H9 (cell line): ENCODE measurements around the gene CUL2. TPM values are rescaled to one million over a fixed set of nuclear protein-coding genes. Genes with fewer than 3 reads are reported as not detected.

Source experiments
- DNase-seq: peaks from one replicate; pipeline ENCODE4 v3.0.0-alpha.2; 2017
- H2AFZ ChIP-seq: one replicate; pipeline ENCODE4 v1.6.1; 2013; ENCODE audit warnings: mild to moderate bottlenecking, low read length, control low read depth, moderate library complexity
- H2AK5ac ChIP-seq: 2 replicates; pipeline ENCODE4 v1.6.1; 2013; ENCODE audit warnings: low read length, control low read depth, mixed read lengths; ENCODE audit not compliant: insufficient read length
- H2BK120ac ChIP-seq: one replicate; pipeline ENCODE4 v1.6.1; 2013; ENCODE audit warnings: low read depth, mild to moderate bottlenecking, low read length, control low read depth, inconsistent platforms; ENCODE audit not compliant: poor library complexity, severe bottlenecking
- H2BK12ac ChIP-seq: 2 replicates; pipeline ENCODE4 v1.6.1; 2013; ENCODE audit warnings: low read length, control low read depth, mixed read lengths, low read depth; ENCODE audit not compliant: insufficient read length
- H2BK15ac ChIP-seq: 2 replicates; pipeline ENCODE4 v1.6.1; 2013; ENCODE audit warnings: low read depth, low read length, control low read depth
- H2BK20ac ChIP-seq: one replicate; pipeline ENCODE4 v1.6.1; 2013; ENCODE audit warnings: low read depth, mild to moderate bottlenecking, low read length, control low read depth, inconsistent platforms; ENCODE audit not compliant: poor library complexity, severe bottlenecking
- H2BK5ac ChIP-seq: 2 replicates; pipeline ENCODE4 v1.6.1; 2013; ENCODE audit warnings: low read length, control low read depth, mixed read lengths; ENCODE audit not compliant: insufficient read length
- H3K14ac ChIP-seq: 2 replicates; pipeline ENCODE4 v1.6.1; 2013; ENCODE audit warnings: low read length, control low read depth; ENCODE audit not compliant: insufficient read depth
- H3K18ac ChIP-seq: 2 replicates; pipeline ENCODE4 v1.6.1; 2013; ENCODE audit warnings: low read depth, mild to moderate bottlenecking, mixed read lengths, low read length, control low read depth; ENCODE audit not compliant: insufficient read length
- H3K23ac ChIP-seq: 2 replicates; pipeline ENCODE4 v1.6.1; 2013; ENCODE audit warnings: low read length, control low read depth, mixed read lengths, low read depth; ENCODE audit not compliant: insufficient read length
- H3K23me2 ChIP-seq: 2 replicates; pipeline ENCODE4 v1.6.1; 2013; ENCODE audit warnings: low read depth, mild to moderate bottlenecking, mixed read lengths, low read length, control low read depth; ENCODE audit not compliant: insufficient read length, poor library complexity, severe bottlenecking
- H3K27ac ChIP-seq: 2 replicates; pipeline ENCODE4 v1.5.1; 2013; ENCODE audit warnings: low read length, control low read depth, mixed read lengths, low read depth; ENCODE audit not compliant: insufficient read length
- H3K27me3 ChIP-seq: 2 replicates; pipeline ENCODE4 v1.6.1; 2013; ENCODE audit warnings: low read length, control low read depth, inconsistent platforms; ENCODE audit not compliant: insufficient read depth
- H3K4ac ChIP-seq: 2 replicates; pipeline ENCODE4 v1.6.1; 2013; ENCODE audit warnings: low read depth, mild to moderate bottlenecking, control low read depth, inconsistent platforms, low read length, moderate library complexity
- H3K4me1 ChIP-seq: 2 replicates; pipeline ENCODE4 v1.6.1; 2013; ENCODE audit warnings: low read length, control low read depth, inconsistent platforms; ENCODE audit not compliant: insufficient read depth
- H3K4me2 ChIP-seq: 2 replicates; pipeline ENCODE4 v1.6.1; 2013; ENCODE audit warnings: low read length, control low read depth, mixed read lengths; ENCODE audit not compliant: insufficient read length, insufficient read depth
- H3K56ac ChIP-seq: 2 replicates; pipeline ENCODE4 v1.6.1; 2013; ENCODE audit warnings: low read depth, mild to moderate bottlenecking, mixed read lengths, low read length, control low read depth; ENCODE audit not compliant: insufficient read length
- H3K79me1 ChIP-seq: 2 replicates; pipeline ENCODE4 v1.6.1; 2013; ENCODE audit warnings: low read depth, mild to moderate bottlenecking, moderate library complexity, low read length, control low read depth, inconsistent platforms; ENCODE audit not compliant: insufficient read depth, poor library complexity, severe bottlenecking
- H3K79me2 ChIP-seq: 2 replicates; pipeline ENCODE4 v1.6.1; 2013; ENCODE audit warnings: low read length, control low read depth, inconsistent platforms; ENCODE audit not compliant: insufficient read depth
- H3K9ac ChIP-seq: 2 replicates; pipeline ENCODE4 v1.6.1; 2013; ENCODE audit warnings: low read length, control low read depth, mixed read lengths; ENCODE audit not compliant: insufficient read length; ENCODE audit errors: extremely low read depth
- H3K9me3 ChIP-seq: one replicate; pipeline ENCODE4 v1.6.1; 2013; ENCODE audit warnings: low read depth, low read length, inconsistent platforms; ENCODE audit not compliant: control insufficient read depth
- H3T11ph ChIP-seq: one replicate; pipeline ENCODE4 v1.6.1; 2013; ENCODE audit warnings: mild to moderate bottlenecking, low read length, control low read depth, inconsistent platforms
- H4K20me1 ChIP-seq: one replicate; pipeline ENCODE4 v1.6.1; 2013; ENCODE audit not compliant: control insufficient read depth, insufficient read length, insufficient read depth
- H4K5ac ChIP-seq: 2 replicates; pipeline ENCODE4 v1.6.1; 2013; ENCODE audit warnings: low read depth, mild to moderate bottlenecking, mixed read lengths, low read length, control low read depth; ENCODE audit not compliant: insufficient read length
- H4K8ac ChIP-seq: replicated peaks from 2 replicates; pipeline ENCODE4 v1.6.1; 2013; ENCODE audit warnings: low read length, control low read depth, mixed read lengths, low read depth; ENCODE audit not compliant: insufficient read length
- H4K91ac ChIP-seq: 2 replicates; pipeline ENCODE4 v1.6.1; 2013; ENCODE audit warnings: low read depth, mild to moderate bottlenecking, moderate library complexity, mixed read lengths, low read length, control low read depth; ENCODE audit not compliant: insufficient read length
- H3K27ac Mint-ChIP-seq, 3 experiments: 2 replicates in 2 of 3; 3 replicates in 1 of 3; pipeline ENCODE4 v1.8.0; 2020 to 2021; ENCODE audit warnings: mixed read lengths in 3 of 3, mild to moderate bottlenecking in 1 of 3, moderate library complexity in 1 of 3
- H3K27me3 Mint-ChIP-seq: 2 replicates; pipeline ENCODE4 v1.8.0; 2021; ENCODE audit warnings: low read depth, mild to moderate bottlenecking, moderate library complexity, mixed read lengths
- H3K36me3 Mint-ChIP-seq, 3 experiments: 2 replicates in 2 of 3; 3 replicates in 1 of 3; pipeline ENCODE4 v1.8.0; 2020 to 2021; ENCODE audit warnings: low read depth in 3 of 3, mixed read lengths in 3 of 3; ENCODE audit not compliant: insufficient read depth in 1 of 3
- H3K4me1 Mint-ChIP-seq, 2 experiments: 2 replicates each; pipeline ENCODE4 v1.8.0; 2020; ENCODE audit warnings: mixed read lengths in 2 of 2
- H3K4me3 Mint-ChIP-seq, 2 experiments: 2 replicates in 1 of 2; 3 replicates in 1 of 2; pipeline ENCODE4 v1.8.0; 2020 to 2021; ENCODE audit warnings: mild to moderate bottlenecking in 2 of 2, mixed read lengths in 2 of 2, moderate library complexity in 1 of 2
- H3K9me3 Mint-ChIP-seq, 2 experiments: 2 replicates in 1 of 2; 3 replicates in 1 of 2; pipeline ENCODE4 v1.8.0; 2020; ENCODE audit warnings: mild to moderate bottlenecking in 2 of 2, mixed read lengths in 2 of 2, moderate library complexity in 1 of 2
- WGBS: extraction: QIAGEN DNeasy Blood & Tissue Kit; methylation state at CpG from one replicate; pipeline ENCODE4 v1.1.7; 2013; ENCODE audit warnings: missing lambda C conversion rate, low lambda C conversion rate, mixed read lengths; ENCODE audit not compliant: insufficient read length; ENCODE audit errors: extremely low coverage; 5-methylcytosine and 5-hydroxymethylcytosine counted together
- total RNA-seq: library from RNA; stranded (reverse); gene quantifications from 2 replicates; pipeline ENCODE4 v1.2.1, GENCODE V29; 2021
- TF ChIP-seq, protein P1 (sequence below): fragments of 200-600 bp; sonication (generic); conservative IDR thresholded peaks from 3 replicates; pipeline ENCODE4 v1.8.0; 2021; ENCODE audit warnings: antibody characterized with exemption, mild to moderate bottlenecking

Gene CUL2
- total RNA-seq, 1 experiment from 2014 or later: 43.3 TPM

DNA sequence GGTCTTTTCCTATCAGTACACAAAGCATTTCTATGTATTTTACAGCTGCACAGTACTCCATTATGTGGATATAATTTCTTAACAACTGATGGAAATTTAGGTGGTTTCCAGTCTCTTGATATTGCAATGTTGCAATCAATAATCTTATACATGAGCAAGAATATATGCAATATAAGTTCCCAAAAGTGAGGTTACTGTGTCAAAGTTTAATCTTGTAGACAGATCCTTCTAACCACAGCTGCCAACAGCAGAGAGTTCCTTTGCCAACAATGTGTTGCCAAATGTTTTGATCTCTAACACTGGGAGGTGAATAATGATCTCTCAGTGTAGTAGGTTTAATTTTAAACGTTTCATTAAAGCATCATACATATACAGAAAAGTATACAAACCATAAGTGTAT lies 54.5 kb downstream of the CUL2 start:
- Mint-ChIP-seq H3K36me3 (peaks cover 9 to 53% (median 29%) of the 10 kb centered on the region in 3 experiments; a peak in 6 of 7 replicates), H3K4me1 (peaks cover 5% of the 10 kb centered on the region in 2 experiments), H3K9me3 (no peaks in the 10 kb centered on the region), H3K4me3 (no peak overlapping the region), H3K27ac (no peak overlapping the region), H3K27me3 (no peaks in the 10 kb centered on the region)
- Histone ChIP-seq H2BK20ac (no peak overlapping the region), H4K5ac (no peak overlapping the region), H2AFZ (no peak overlapping the region), H3K4ac (no peak overlapping the region), H2AK5ac (no peak overlapping the region), H3K23ac (no peak overlapping the region), H2BK15ac (no peak overlapping the region), H3K56ac (no peak overlapping the region), H3K27me3 (no peaks in the 10 kb centered on the region), H2BK12ac (no peak overlapping the region), H3K23me2 (no peaks in the 10 kb centered on the region), H3K4me1 (no peaks in the 10 kb centered on the region), H3K79me1 (no peaks in the 10 kb centered on the region), H4K91ac (no peak overlapping the region), H3T11ph (no peak overlapping the region), H3K9me3 (no peaks in the 10 kb centered on the region), H3K9ac (no peak overlapping the region), H3K4me2 (no peak overlapping the region), H4K20me1 (no peaks in the 10 kb centered on the region), H2BK120ac (no peak overlapping the region), H3K14ac (no peak overlapping the region), H2BK5ac (no peak overlapping the region), H3K18ac (no peak overlapping the region), H3K79me2 (no peaks in the 10 kb centered on the region), H3K27ac (no peak overlapping the region), H4K8ac (no peak overlapping the region)
- TF ChIP-seq, protein P1, sequence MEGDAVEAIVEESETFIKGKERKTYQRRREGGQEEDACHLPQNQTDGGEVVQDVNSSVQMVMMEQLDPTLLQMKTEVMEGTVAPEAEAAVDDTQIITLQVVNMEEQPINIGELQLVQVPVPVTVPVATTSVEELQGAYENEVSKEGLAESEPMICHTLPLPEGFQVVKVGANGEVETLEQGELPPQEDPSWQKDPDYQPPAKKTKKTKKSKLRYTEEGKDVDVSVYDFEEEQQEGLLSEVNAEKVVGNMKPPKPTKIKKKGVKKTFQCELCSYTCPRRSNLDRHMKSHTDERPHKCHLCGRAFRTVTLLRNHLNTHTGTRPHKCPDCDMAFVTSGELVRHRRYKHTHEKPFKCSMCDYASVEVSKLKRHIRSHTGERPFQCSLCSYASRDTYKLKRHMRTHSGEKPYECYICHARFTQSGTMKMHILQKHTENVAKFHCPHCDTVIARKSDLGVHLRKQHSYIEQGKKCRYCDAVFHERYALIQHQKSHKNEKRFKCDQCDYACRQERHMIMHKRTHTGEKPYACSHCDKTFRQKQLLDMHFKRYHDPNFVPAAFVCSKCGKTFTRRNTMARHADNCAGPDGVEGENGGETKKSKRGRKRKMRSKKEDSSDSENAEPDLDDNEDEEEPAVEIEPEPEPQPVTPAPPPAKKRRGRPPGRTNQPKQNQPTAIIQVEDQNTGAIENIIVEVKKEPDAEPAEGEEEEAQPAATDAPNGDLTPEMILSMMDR: no peak
- no peak for DNase-seq
- WGBS: no CpG with 5 or more reads among the region's 1 CpG
